HG03469 (cell line): ENCODE measurements around the gene UBXN7.
"Not testable (repeated sequence)": the region's sequence is repeated elsewhere in the genome, so short reads cannot be mapped to it uniquely, and the experiment has no call there.

ENCODE experiments used
- ATAC-seq: cut with Tn5 transposase; IDR thresholded peaks from one replicate; pipeline ENCODE4 v1.9.1; 2021; ENCODE audit warnings: mild to moderate bottlenecking, moderate library complexity, moderate number of reproducible peaks; ENCODE audit not compliant: unreplicated experiment

Gene UBXN7

DNA sequence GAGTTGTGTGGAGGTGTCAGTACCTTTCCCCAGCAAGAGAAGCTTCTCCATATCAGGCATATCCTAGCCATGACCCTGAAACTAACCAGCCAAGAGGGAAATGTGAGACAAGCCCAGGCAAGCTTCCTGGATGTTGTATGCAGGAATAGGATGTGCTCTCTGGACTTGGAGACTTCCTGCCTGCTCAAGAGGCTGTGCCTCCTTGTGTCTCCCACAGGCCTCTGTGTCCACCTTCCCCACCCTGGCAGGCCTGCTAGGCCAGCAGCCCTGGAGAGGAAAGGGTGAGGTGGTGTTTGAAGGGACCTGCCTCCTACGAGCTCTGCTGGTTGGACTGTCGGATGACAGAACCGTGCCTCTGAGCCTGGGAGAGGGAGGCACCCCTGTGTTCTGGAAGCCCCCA, 112.1 kb downstream of the UBXN7 start:
- no peak for ATAC-seq

GRCh38 chr3:196317687-196318467, 114.3 kb downstream of the UBXN7 start, which contains the start of gene DYNLT2B:
DYNLT2B (minus strand) TSS chr3:196318240; CDS start chr3:196318152, 88 bp downstream.
- no peak for ATAC-seq

- not testable (repeated sequence) for ATAC-seq
These were observed 115.2 kb downstream of the UBXN7 start for GRCh38 chr3:196316799-196317686.

DNA sequence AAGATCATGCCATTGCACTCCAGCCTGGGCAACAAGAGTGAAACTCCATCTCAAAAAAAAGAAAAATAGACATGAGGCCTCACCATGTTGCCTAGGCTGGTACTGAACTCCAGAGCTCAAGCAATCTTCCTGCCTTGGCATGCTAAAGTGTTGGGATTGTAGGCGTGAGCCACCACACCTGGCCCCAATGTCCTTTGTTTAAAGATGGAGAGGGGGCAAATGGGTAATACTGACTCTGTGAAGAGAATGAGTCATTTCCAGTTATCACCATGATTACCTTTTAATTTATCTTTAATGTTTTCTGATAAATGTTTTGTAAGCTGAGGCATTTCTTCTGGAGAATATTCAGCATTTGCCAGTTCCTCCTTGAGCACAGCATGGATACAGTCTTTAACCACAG, 116.4 kb downstream of the UBXN7 start:
- no peak for ATAC-seq

GRCh38 chr3:196314597-196314996, 117.6 kb downstream of the UBXN7 start:
- no peak for ATAC-seq

- ATAC-seq, result not testable (repeated sequence)
These were observed 118.1 kb downstream of the UBXN7 start for GRCh38 chr3:196314086-196314485.

DNA sequence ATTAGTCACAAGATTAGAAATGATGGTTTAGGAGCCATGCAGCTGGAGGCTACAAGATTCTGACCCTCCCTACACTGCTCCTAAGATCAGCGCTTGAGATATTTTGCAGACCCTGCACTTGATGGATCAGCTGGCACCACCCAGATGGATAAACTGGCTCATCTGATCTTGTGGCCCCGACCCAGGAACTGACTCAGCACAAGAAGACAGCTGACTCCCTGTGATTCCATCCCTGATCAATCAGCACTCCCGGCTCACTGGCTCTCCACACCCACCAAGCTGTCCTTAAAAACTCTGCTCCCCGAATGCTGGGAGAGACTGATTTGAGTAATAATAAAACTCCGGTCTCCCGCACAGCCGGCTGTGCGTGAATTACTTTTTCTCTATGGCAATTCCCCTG, 129.3 kb downstream of the UBXN7 start:
- ATAC-seq, result not testable (repeated sequence)

DNA sequence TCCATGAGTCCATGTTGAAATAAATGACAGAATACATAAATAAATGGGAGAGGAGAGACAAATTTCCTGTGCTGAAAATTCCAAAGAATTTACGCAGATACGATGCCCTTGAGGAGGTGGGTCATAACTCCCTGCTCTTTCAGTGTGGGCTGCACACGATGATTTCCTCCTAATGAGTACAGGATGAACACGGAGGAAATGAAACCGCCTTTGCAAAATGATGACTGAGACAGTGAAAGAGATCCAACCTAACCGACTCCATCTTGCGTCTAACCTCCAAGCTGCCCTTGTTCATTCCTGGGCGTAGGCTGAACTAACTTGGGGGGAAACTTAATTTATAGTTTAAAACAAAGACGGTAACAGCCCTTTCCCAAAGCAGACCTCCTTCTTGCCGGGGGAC, 129.7 kb downstream of the UBXN7 start:
- not testable (repeated sequence) for ATAC-seq

DNA sequence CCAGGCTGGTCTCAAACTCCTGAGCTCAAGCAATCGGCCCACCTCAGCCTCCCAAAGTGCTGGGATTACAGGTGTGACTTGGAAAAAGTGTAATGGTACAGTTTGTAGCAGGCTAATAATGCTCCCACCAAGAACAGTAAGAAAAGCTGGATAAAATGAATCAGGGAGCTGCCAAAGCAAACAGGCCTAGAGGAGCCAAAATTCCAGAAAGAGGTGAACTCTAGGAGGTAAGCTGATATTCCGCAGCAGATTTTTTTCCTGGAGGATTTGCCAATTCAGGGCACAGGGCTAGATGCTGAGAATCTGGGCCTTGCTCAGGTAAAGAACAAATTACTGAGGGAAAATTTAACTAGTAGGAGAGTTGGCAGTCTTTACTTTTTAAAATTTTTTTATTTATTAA, 133.7 kb downstream of the UBXN7 start:
- ATAC-seq, result no peak
